CD4-positive, CD25-positive, alpha-beta regulatory T cell (primary cell): ENCODE data around the gene MIA. TPM values are rescaled to one million over a fixed set of nuclear protein-coding genes. Genes with fewer than 3 reads are reported as not detected.

Source experiments
- ATAC-seq, 2 donors: fragments of 150-1000 bp; cut with Tn5 transposase; one replicate each; pipeline ENCODE4 v1.10.0; 2021; ENCODE audit warnings: low read depth in 2 of 2, moderate number of reproducible peaks in 2 of 2, moderate library complexity in 1 of 2
- DNase-seq, 3 donors: peaks; one replicate each; pipeline versions ENCODE4 v3.0.0 to v3.0.0-alpha.2; 2012 to 2022; ENCODE audit warnings: mixed read lengths in 1 of 3
- H3K27ac ChIP-seq: one replicate; pipeline ENCODE4 v1.7.0; 2013; ENCODE audit warnings: mild to moderate bottlenecking, low read length; ENCODE audit not compliant: insufficient read depth, poor library complexity, severe bottlenecking
- H3K27me3 ChIP-seq: one replicate; pipeline ENCODE4 v1.7.0; 2013; ENCODE audit warnings: low read length; ENCODE audit not compliant: control insufficient read depth, insufficient read depth
- H3K36me3 ChIP-seq: one replicate; pipeline ENCODE4 v1.7.0; 2013; ENCODE audit warnings: mild to moderate bottlenecking, low read length, moderate library complexity; ENCODE audit not compliant: control insufficient read depth, insufficient read depth
- H3K4me1 ChIP-seq: 2 replicates; pipeline ENCODE4 v1.7.0; 2013; ENCODE audit warnings: mild to moderate bottlenecking, low read length; ENCODE audit not compliant: insufficient read depth, control insufficient read depth, poor library complexity, severe bottlenecking
- H3K4me3 ChIP-seq: one replicate; pipeline ENCODE4 v1.7.0; 2013; ENCODE audit warnings: low read depth, mild to moderate bottlenecking, low read length, moderate library complexity
- H3K9me3 ChIP-seq, 2 experiments: 1 replicate in 1 of 2; 2 replicates in 1 of 2; pipeline ENCODE4 v1.7.0; 2013; ENCODE audit warnings: low read length in 2 of 2, mild to moderate bottlenecking in 1 of 2, moderate library complexity in 1 of 2; ENCODE audit not compliant: control insufficient read depth in 2 of 2
- H3K27ac Mint-ChIP-seq, 3 donors: one replicate each; pipeline ENCODE4 v1.8.0; 2020 to 2022; ENCODE audit warnings: mild to moderate bottlenecking in 3 of 3, mixed read lengths in 3 of 3, moderate library complexity in 2 of 3
- H3K27me3 Mint-ChIP-seq: one replicate; pipeline ENCODE4 v1.8.0; 2022; ENCODE audit warnings: mild to moderate bottlenecking, mixed read lengths
- H3K36me3 Mint-ChIP-seq: one replicate; pipeline ENCODE4 v1.8.0; 2020; ENCODE audit warnings: mixed read lengths
- H3K4me1 Mint-ChIP-seq, 4 donors: one replicate each; pipeline ENCODE4 v1.8.0; 2020 to 2022; ENCODE audit warnings: mixed read lengths in 4 of 4, mild to moderate bottlenecking in 1 of 4
- H3K4me3 Mint-ChIP-seq, 4 donors: one replicate each; pipeline ENCODE4 v1.8.0; 2020 to 2022; ENCODE audit warnings: mild to moderate bottlenecking in 4 of 4, mixed read lengths in 4 of 4, moderate library complexity in 3 of 4
- H3K9me3 Mint-ChIP-seq, 7 donors: one replicate each; pipeline ENCODE4 v1.8.0; 2020 to 2022; ENCODE audit warnings: mixed read lengths in 7 of 7, mild to moderate bottlenecking in 3 of 7, moderate library complexity in 2 of 7
- polyA plus RNA-seq, 4 donors: library from polyadenylated mRNA; unstranded; fragments of 300-500 nt; fragmentation: Illumina TruSeq; gene quantifications; one replicate each; pipeline ENCODE4 v1.2.3, GENCODE V29; 2021
- total RNA-seq: library from RNA; stranded (reverse); gene quantifications from one replicate; pipeline ENCODE4 v1.2.3, GENCODE V29; 2022

The MIA gene
- total and polyA plus RNA-seq, 5 donors from 2014 or later, result not detected

DNA sequence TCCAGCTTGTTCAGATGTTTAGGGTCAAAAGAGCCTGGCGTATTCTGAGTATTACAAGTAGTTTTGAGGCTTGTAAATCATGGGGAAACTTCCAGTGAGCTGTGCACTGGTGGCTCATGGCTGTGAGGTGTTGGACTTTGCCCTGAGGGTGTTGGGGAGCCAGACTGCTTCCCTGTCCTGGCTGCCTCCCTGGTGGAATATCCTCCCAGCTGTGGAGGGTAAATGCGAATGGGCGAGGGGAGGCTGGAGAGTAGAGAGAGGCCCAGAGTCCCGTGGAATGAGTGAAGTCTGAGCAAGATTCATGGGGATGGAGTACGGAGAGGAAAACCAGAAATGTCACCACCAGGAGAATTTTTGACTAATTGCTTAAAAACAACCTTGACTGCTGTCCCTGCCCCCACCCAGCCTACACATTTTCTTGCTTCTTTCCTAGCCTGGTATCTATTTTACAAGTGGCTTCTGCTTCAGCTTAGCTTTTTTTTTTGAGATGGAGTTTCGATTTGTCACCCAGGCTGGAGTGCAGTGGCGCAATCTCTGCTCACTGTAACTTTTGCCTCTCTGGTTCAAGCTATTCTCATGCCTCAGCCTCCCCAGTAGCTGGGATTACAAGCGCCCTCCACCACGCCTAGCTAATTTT lies 20.6 kb upstream of the MIA start:
- DNase-seq, result peak in 2 of 3 donors; percentile 8 to 64
- Histone ChIP-seq H3K4me3 (peak overlapping the region; percentile 81), H3K36me3 (peaks cover 30% of the 10 kb centered on the region), H3K27ac (peak overlapping the region; percentile 52), H3K4me1 (peaks cover 68% of the 10 kb centered on the region), H3K27me3 (no peaks in the 10 kb centered on the region), H3K9me3 (no peaks in the 10 kb centered on the region)
- H3K36me3 Mint-ChIP-seq, result peaks cover 27% of the 10 kb centered on the region
- peak overlapping the region; percentile 62 to 96 (median 88) for H3K27ac Mint-ChIP-seq
- H3K4me3 Mint-ChIP-seq, result peak overlapping the region; percentile 82 to 96 (median 91)
- H3K9me3 Mint-ChIP-seq, result no peaks in the 10 kb centered on the region
- ATAC-seq, result no peak
- H3K4me1 Mint-ChIP-seq, result peaks cover 14 to 70% (median 38%) of the 10 kb centered on the region in 4 donors
- H3K27me3 Mint-ChIP-seq, result no peaks in the 10 kb centered on the region

GRCh38 chr19:40755248-40755624 lies 20.1 kb upstream of the MIA start:
- no peaks in the 10 kb centered on the region for H3K9me3 Mint-ChIP-seq
- Histone ChIP-seq H3K27me3 (no peaks in the 10 kb centered on the region), H3K9me3 (no peaks in the 10 kb centered on the region), H3K36me3 (peaks cover 35% of the 10 kb centered on the region), H3K4me3 (peak overlapping the region; percentile 81), H3K4me1 (peaks cover 63% of the 10 kb centered on the region), H3K27ac (peak overlapping the region; percentile 52)
- peak overlapping the region in 2 of 3 donors; percentile 62 to 67 for H3K27ac Mint-ChIP-seq
- peak overlapping the region; percentile 82 to 96 (median 91) for H3K4me3 Mint-ChIP-seq
- no peaks in the 10 kb centered on the region for H3K27me3 Mint-ChIP-seq
- DNase-seq (no peak), ATAC-seq (no peak)
- H3K36me3 Mint-ChIP-seq, result peaks cover 31% of the 10 kb centered on the region
- H3K4me1 Mint-ChIP-seq, result peaks cover 16 to 68% (median 36%) of the 10 kb centered on the region in 4 donors

- Histone ChIP-seq H3K4me1 (peaks cover 63% of the 10 kb centered on the region), H3K9me3 (no peaks in the 10 kb centered on the region), H3K36me3 (peaks cover 41% of the 10 kb centered on the region), H3K27ac (no peak overlapping the region), H3K4me3 (peak overlapping the region; percentile 81), H3K27me3 (no peaks in the 10 kb centered on the region)
- no peaks in the 10 kb centered on the region for H3K9me3 Mint-ChIP-seq
- H3K27ac Mint-ChIP-seq, result peak overlapping the region; percentile 62 to 80 (median 67)
- ATAC-seq, result no peak
- H3K36me3 Mint-ChIP-seq, result peaks cover 35% of the 10 kb centered on the region
- H3K4me3 Mint-ChIP-seq, result peak overlapping the region; percentile 70 to 91 (median 86)
- peaks cover 16 to 69% (median 35%) of the 10 kb centered on the region in 4 donors for H3K4me1 Mint-ChIP-seq
- H3K27me3 Mint-ChIP-seq, result no peaks in the 10 kb centered on the region
- DNase-seq, result no peak
These were observed 19.5 kb upstream of the MIA start for GRCh38 chr19:40755791-40756190.

DNA sequence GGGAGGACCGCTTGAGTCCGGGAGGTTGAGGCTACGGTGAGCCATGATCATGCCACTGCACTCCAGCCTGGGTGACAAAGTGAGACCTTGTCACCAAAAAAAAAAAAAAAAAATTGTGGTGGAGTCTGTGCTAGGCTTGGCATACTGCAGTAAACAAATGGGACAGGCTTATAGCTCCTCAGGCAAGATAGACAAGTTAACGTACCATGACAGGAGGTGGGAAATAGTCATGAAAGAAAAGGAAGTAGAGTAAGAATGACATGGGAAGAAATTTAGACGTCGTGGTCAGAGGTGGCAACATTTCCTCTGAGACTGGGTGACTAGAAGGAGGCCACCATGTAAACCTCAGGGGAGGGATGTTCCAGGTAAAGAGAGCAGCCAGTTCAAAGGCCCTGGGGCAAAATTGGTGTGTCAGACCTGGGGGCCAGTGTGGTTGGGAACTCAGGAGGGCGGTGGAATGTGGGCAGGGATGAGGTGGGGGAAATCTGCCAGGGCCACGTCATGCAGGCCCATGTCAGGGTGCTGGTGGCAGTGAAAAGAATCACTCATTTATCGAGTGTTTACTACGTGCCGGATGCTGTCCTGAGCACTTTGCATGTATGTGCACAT lies 18.7 kb upstream of the MIA start:
- peaks cover 49% of the 10 kb centered on the region for H3K36me3 ChIP-seq
- Mint-ChIP-seq H3K27ac (peak overlapping the region in 2 of 3 donors; percentile 62 to 88), H3K9me3 (no peaks in the 10 kb centered on the region), H3K36me3 (peaks cover 39% of the 10 kb centered on the region), H3K27me3 (no peaks in the 10 kb centered on the region), H3K4me1 (peaks cover 16 to 65% (median 35%) of the 10 kb centered on the region in 4 donors), H3K4me3 (peak overlapping the region in 3 of 4 donors; percentile 59 to 88 (median 70))
- ATAC-seq (no peak), DNase-seq (no peak)
- no peak overlapping the region for H3K27ac ChIP-seq
- no peaks in the 10 kb centered on the region for H3K27me3 ChIP-seq
- H3K4me3 ChIP-seq, result peak overlapping the region; percentile 4
- H3K9me3 ChIP-seq, result no peaks in the 10 kb centered on the region
- H3K4me1 ChIP-seq, result peaks cover 57% of the 10 kb centered on the region

DNA sequence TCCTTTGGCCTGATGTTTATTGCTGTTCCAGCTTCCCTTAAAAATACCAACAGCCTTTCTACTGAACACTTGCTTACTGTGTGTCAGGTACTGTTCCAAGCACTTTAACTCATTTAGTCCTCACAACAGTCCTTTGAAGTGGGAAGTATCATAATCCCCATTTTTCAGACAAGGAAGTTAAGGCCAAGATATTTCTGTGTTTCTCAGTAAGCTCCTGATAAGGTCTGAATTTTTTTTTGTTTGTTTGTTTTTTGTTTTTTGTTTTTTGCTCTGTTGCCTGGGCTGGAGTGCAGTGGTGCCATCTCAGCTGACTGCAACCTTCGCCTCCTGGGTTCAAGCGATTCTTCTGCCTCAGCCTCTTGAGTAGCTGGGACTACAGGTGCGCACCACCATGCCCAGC lies 16.8 kb upstream of the MIA start:
- peaks cover 38% of the 10 kb centered on the region for H3K4me1 ChIP-seq
- Mint-ChIP-seq H3K4me1 (peaks cover 12 to 56% (median 28%) of the 10 kb centered on the region in 4 donors), H3K4me3 (no peak overlapping the region), H3K36me3 (peaks cover 49% of the 10 kb centered on the region), H3K27me3 (no peaks in the 10 kb centered on the region), H3K27ac (peak overlapping the region in 1 of 3 donors; percentile 41), H3K9me3 (no peaks in the 10 kb centered on the region)
- no peak overlapping the region for H3K27ac ChIP-seq
- no peaks in the 10 kb centered on the region for H3K9me3 ChIP-seq
- DNase-seq (no peak), ATAC-seq (no peak)
- H3K36me3 ChIP-seq, result peaks cover 68% of the 10 kb centered on the region
- H3K4me3 ChIP-seq, result no peak overlapping the region
- H3K27me3 ChIP-seq, result no peaks in the 10 kb centered on the region

DNA sequence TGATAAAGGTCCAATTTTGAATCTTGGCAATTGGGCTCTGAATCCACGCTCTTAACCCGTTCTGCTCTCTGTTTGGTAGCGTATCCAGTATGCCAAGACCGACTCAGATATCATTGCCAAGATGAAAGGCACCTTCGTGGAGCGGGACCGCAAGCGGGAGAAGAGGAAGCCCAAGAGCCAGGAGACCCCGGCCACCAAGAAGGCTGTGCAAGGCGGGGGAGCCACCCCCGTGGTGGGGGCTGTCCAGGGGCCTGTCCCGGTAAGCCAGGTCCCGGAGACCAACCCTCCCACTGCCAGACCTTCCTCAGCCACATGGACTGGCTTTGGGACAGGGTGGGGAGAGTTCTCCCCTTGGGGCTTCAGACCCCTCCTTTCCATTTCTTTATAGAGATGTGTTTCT lies 16.0 kb upstream of the MIA start:
- Mint-ChIP-seq H3K4me1 (peaks cover 12 to 53% (median 24%) of the 10 kb centered on the region in 4 donors), H3K27ac (peak overlapping the region in 1 of 3 donors; percentile 17), H3K9me3 (no peaks in the 10 kb centered on the region), H3K27me3 (no peaks in the 10 kb centered on the region), H3K4me3 (peak overlapping the region in 1 of 4 donors; percentile 46), H3K36me3 (peaks cover 55% of the 10 kb centered on the region)
- Histone ChIP-seq H3K9me3 (no peaks in the 10 kb centered on the region), H3K27me3 (no peaks in the 10 kb centered on the region), H3K27ac (no peak overlapping the region), H3K36me3 (peaks cover 77% of the 10 kb centered on the region), H3K4me3 (no peak overlapping the region), H3K4me1 (peaks cover 30% of the 10 kb centered on the region)
- DNase-seq (no peak), ATAC-seq (no peak)

- Mint-ChIP-seq H3K9me3 (no peaks in the 10 kb centered on the region), H3K4me3 (peak overlapping the region in 2 of 4 donors; percentile 15 to 38), H3K27ac (no peak overlapping the region), H3K27me3 (no peaks in the 10 kb centered on the region), H3K36me3 (peaks cover 46% of the 10 kb centered on the region), H3K4me1 (peaks cover 4 to 26% (median 5%) of the 10 kb centered on the region in 4 donors)
- no peak overlapping the region for H3K27ac ChIP-seq
- no peak for DNase-seq
- no peaks in the 10 kb centered on the region for H3K9me3 ChIP-seq
- H3K36me3 ChIP-seq, result peaks cover 83% of the 10 kb centered on the region
- H3K4me3 ChIP-seq, result no peak overlapping the region
- no peaks in the 10 kb centered on the region for H3K27me3 ChIP-seq
- H3K4me1 ChIP-seq, result no peaks in the 10 kb centered on the region
- no peak for ATAC-seq
These were observed 12.4 kb upstream of the MIA start for GRCh38 chr19:40762754-40763470.
